NT2/D1 (cell line): ENCODE data around the gene ITGA5.

Source experiments
- DNase-seq: peaks from one replicate; pipeline ENCODE4 v3.0.0-alpha.2; 2011; ENCODE audit warnings: low read depth, low spot score
- H3K27me3 ChIP-seq: 2 replicates; pipeline ENCODE4 v1.6.0; 2011; ENCODE audit warnings: mild to moderate bottlenecking; ENCODE audit not compliant: insufficient read length, insufficient read depth
- H3K36me3 ChIP-seq: 2 replicates; pipeline ENCODE4 v1.6.1; 2011; ENCODE audit warnings: mild to moderate bottlenecking, low read length, mixed read lengths; ENCODE audit not compliant: insufficient read depth, insufficient read length
- H3K4me1 ChIP-seq: 2 replicates; pipeline ENCODE4 v1.5.1; 2011; ENCODE audit not compliant: insufficient read depth, insufficient read length
- H3K4me3 ChIP-seq: 2 replicates; pipeline ENCODE4 v1.5.1; 2011; ENCODE audit warnings: low read depth; ENCODE audit not compliant: insufficient read length
- H3K9ac ChIP-seq: 2 replicates; pipeline ENCODE4 v1.6.0; 2011; ENCODE audit warnings: low read depth; ENCODE audit not compliant: insufficient read length
- H3K9me3 ChIP-seq: 2 replicates; pipeline ENCODE4 v1.5.1; 2011; ENCODE audit warnings: mild to moderate bottlenecking, low read length; ENCODE audit not compliant: insufficient read depth
- SUZ12 ChIP-seq: IDR thresholded peaks from 2 replicates; pipeline ENCODE4 v1.6.1; 2011; ENCODE audit not compliant: insufficient read length, insufficient read depth; ENCODE audit errors: extremely low read depth
- YY1 ChIP-seq: IDR thresholded peaks from 2 replicates; pipeline ENCODE4 v1.6.1; 2011; ENCODE audit not compliant: insufficient read length, insufficient read depth
- ZNF274 ChIP-seq: IDR thresholded peaks from 2 replicates; pipeline ENCODE4 v1.6.1; 2011; ENCODE audit warnings: mild to moderate bottlenecking, low read depth, low read length

Gene ITGA5

GRCh38 chr12:54431911-54432814, 13.1 kb upstream of the ITGA5 start:
- no peak for DNase-seq
- TF ChIP-seq ZNF274 = no peak
- no peak for TF ChIP-seq SUZ12
- TF ChIP-seq YY1 = no peak
- H3K4me1 ChIP-seq = peaks cover 14% of the 10 kb centered on the region

GRCh38 chr12:54430471-54431069, 11.5 kb upstream of the ITGA5 start:
- no peak for TF ChIP-seq YY1
- peaks cover 13% of the 10 kb centered on the region; the same call in 1 of the 2 replicates for H3K9me3 ChIP-seq
- H3K9ac ChIP-seq = no peak overlapping the region
- DNase-seq = no peak
- peaks cover 10% of the 10 kb centered on the region for H3K27me3 ChIP-seq
- H3K4me1 ChIP-seq = peaks cover 14% of the 10 kb centered on the region
- no peaks in the 10 kb centered on the region for H3K36me3 ChIP-seq
- H3K4me3 ChIP-seq = no peak overlapping the region

More at GRCh38 chr12:54431911-54432814, 13.1 kb upstream of the ITGA5 start:
- no peak overlapping the region for H3K4me3 ChIP-seq
- no peak overlapping the region for H3K9ac ChIP-seq
- H3K27me3 ChIP-seq = no peaks in the 10 kb centered on the region
- H3K36me3 ChIP-seq = no peaks in the 10 kb centered on the region
- peaks cover 7% of the 10 kb centered on the region; the same call in 1 of the 2 replicates for H3K9me3 ChIP-seq

- Histone ChIP-seq H3K27me3 (peaks cover 22% of the 10 kb centered on the region), H3K4me3 (no peak overlapping the region), H3K36me3 (no peaks in the 10 kb centered on the region), H3K4me1 (peaks cover 14% of the 10 kb centered on the region), H3K9ac (no peak overlapping the region), H3K9me3 (peaks cover 13% of the 10 kb centered on the region; the same call in 1 of the 2 replicates)
- no peak for DNase-seq
- no peak for TF ChIP-seq ZNF274
- no peak for TF ChIP-seq SUZ12
- no peak for TF ChIP-seq YY1
Measured at GRCh38 chr12:54429014-54429471, 10.0 kb upstream of the ITGA5 start.

GRCh38 chr12:54428050-54429013, 9.3 kb upstream of the ITGA5 start:
- peaks cover 22% of the 10 kb centered on the region for H3K27me3 ChIP-seq

GRCh38 chr12:54427106-54427505, 8.0 kb upstream of the ITGA5 start:
- Histone ChIP-seq H3K9ac (no peak overlapping the region), H3K27me3 (peaks cover 22% of the 10 kb centered on the region), H3K9me3 (peaks cover 13% of the 10 kb centered on the region; the same call in 1 of the 2 replicates), H3K4me1 (peaks cover 12% of the 10 kb centered on the region), H3K36me3 (no peaks in the 10 kb centered on the region), H3K4me3 (no peak overlapping the region)
- DNase-seq = no peak
- TF ChIP-seq YY1 (no peak), ZNF274 (no peak), SUZ12 (no peak)

More at GRCh38 chr12:54428050-54429013, 9.3 kb upstream of the ITGA5 start:
- H3K36me3 ChIP-seq = no peaks in the 10 kb centered on the region
- H3K4me3 ChIP-seq = no peak overlapping the region
- peaks cover 14% of the 10 kb centered on the region for H3K4me1 ChIP-seq
- peaks cover 13% of the 10 kb centered on the region; the same call in 1 of the 2 replicates for H3K9me3 ChIP-seq
- TF ChIP-seq SUZ12 (no peak), YY1 (no peak), ZNF274 (no peak)
- no peak overlapping the region for H3K9ac ChIP-seq
- no peak for DNase-seq

GRCh38 chr12:54426690-54427089, 7.6 kb upstream of the ITGA5 start:
- H3K4me3 ChIP-seq = no peak overlapping the region
- no peak overlapping the region for H3K9ac ChIP-seq
- DNase-seq = no peak
- H3K9me3 ChIP-seq = peaks cover 13% of the 10 kb centered on the region; the same call in 1 of the 2 replicates
- TF ChIP-seq ZNF274 (no peak), YY1 (no peak), SUZ12 (no peak)
- H3K36me3 ChIP-seq = no peaks in the 10 kb centered on the region
- H3K4me1 ChIP-seq = peaks cover 9% of the 10 kb centered on the region
- peaks cover 22% of the 10 kb centered on the region for H3K27me3 ChIP-seq
